Stimulated activated CD4-positive, alpha-beta T cell treated with anti-CD3 and anti-CD28 coated beads, Interleukin-2, amount 100 ng/mL, for 48 hours (primary cell): ENCODE results near the gene MYLK4.
"Not testable (repeated sequence)": the region's sequence is repeated elsewhere in the genome, so short reads cannot be mapped to it uniquely, and the experiment has no call there.

ENCODE experiments used
- DNase-seq, 2 donors: peaks; one replicate each; pipeline ENCODE4 v3.0.0-alpha.2; 2020

The MYLK4 gene

GRCh38 chr6:2775003-2775402 lies 24.3 kb upstream of the MYLK4 start:
- no peak for DNase-seq

- no peak for DNase-seq
These were observed 22.7 kb upstream of the MYLK4 start for GRCh38 chr6:2773449-2773848.

GRCh38 chr6:2772840-2773239 lies 22.1 kb upstream of the MYLK4 start:
- no peak for DNase-seq

- no peak for DNase-seq
These were observed 20.4 kb upstream of the MYLK4 start for GRCh38 chr6:2771079-2771478.

GRCh38 chr6:2770171-2770570 lies 19.4 kb upstream of the MYLK4 start:
- no peak for DNase-seq

GRCh38 chr6:2768696-2769095 lies 18.0 kb upstream of the MYLK4 start:
- DNase-seq, result no peak

- no peak for DNase-seq
These were observed 17.2 kb upstream of the MYLK4 start for GRCh38 chr6:2767657-2768524.

GRCh38 chr6:2766767-2767656 lies 16.3 kb upstream of the MYLK4 start:
- DNase-seq, result no peak

GRCh38 chr6:2765896-2766766 lies 15.4 kb upstream of the MYLK4 start:
- peak; percentile 23 to 34 for DNase-seq

- DNase-seq, result peak; percentile 89 to 90
These were observed 14.6 kb upstream of the MYLK4 start, which contains the start of gene WRNIP1 for GRCh38 chr6:2765166-2765895. WRNIP1 (plus strand) TSS chr6:2765393; CDS start chr6:2765623, 230 bp downstream.

- peak; percentile 40 to 52 for DNase-seq
These were observed 14.0 kb upstream of the MYLK4 start for GRCh38 chr6:2764610-2765165.

GRCh38 chr6:2763876-2764540 lies 13.3 kb upstream of the MYLK4 start:
- no peak for DNase-seq

- no peak for DNase-seq
These were observed 12.7 kb upstream of the MYLK4 start for GRCh38 chr6:2763345-2763841.

- not testable (repeated sequence) for DNase-seq
These were observed 12.1 kb upstream of the MYLK4 start for GRCh38 chr6:2762868-2763267.

- no peak for DNase-seq
These were observed 10.4 kb upstream of the MYLK4 start for GRCh38 chr6:2760882-2761842.

GRCh38 chr6:2758980-2759379 lies 8.3 kb upstream of the MYLK4 start:
- DNase-seq, result no peak

GRCh38 chr6:2756687-2757224 lies 6.0 kb upstream of the MYLK4 start:
- DNase-seq, result no peak

GRCh38 chr6:2756241-2756640 lies 5.5 kb upstream of the MYLK4 start:
- no peak for DNase-seq

GRCh38 chr6:2755456-2755855 lies 4.7 kb upstream of the MYLK4 start:
- no peak for DNase-seq
